Osteocyte (in vitro differentiated cells): ENCODE data around the gene ALDH3A1. TPM values are rescaled to one million over a fixed set of nuclear protein-coding genes. Genes with fewer than 3 reads are reported as not detected.
A peak's percentile ranks its signal among the peaks of the same experiment; 100 is the strongest.

Experiments used
- DNase-seq: peaks from one replicate; pipeline ENCODE4 v3.0.0; 2021; ENCODE audit warnings: mixed read lengths; ENCODE audit not compliant: unreplicated experiment; ENCODE audit errors: extremely low spot score
- H3K27ac Mint-ChIP-seq: one replicate; pipeline ENCODE4 v1.8.0; 2021; ENCODE audit warnings: mild to moderate bottlenecking, mixed read lengths; ENCODE audit not compliant: unreplicated experiment
- H3K27me3 Mint-ChIP-seq: one replicate; pipeline ENCODE4 v1.8.0; 2021; ENCODE audit warnings: mixed read lengths; ENCODE audit not compliant: unreplicated experiment
- H3K36me3 Mint-ChIP-seq: one replicate; pipeline ENCODE4 v1.8.0; 2021; ENCODE audit warnings: mixed read lengths; ENCODE audit not compliant: unreplicated experiment
- H3K4me1 Mint-ChIP-seq: one replicate; pipeline ENCODE4 v1.8.0; 2021; ENCODE audit warnings: mixed read lengths; ENCODE audit not compliant: unreplicated experiment
- H3K4me3 Mint-ChIP-seq: one replicate; pipeline ENCODE4 v1.8.0; 2021; ENCODE audit warnings: mild to moderate bottlenecking, moderate library complexity, mixed read lengths; ENCODE audit not compliant: unreplicated experiment
- H3K9me3 Mint-ChIP-seq: one replicate; pipeline ENCODE4 v1.8.0; 2021; ENCODE audit warnings: mixed read lengths; ENCODE audit not compliant: unreplicated experiment
- total RNA-seq: library from RNA; stranded (reverse); gene quantifications from 2 replicates; pipeline ENCODE4 v1.2.1, GENCODE V29; 2021
- TF ChIP-seq, protein P1 (sequence below): fragments of 200-600 bp; sonication (generic); IDR thresholded peaks from 2 replicates; pipeline ENCODE4 v1.5.0; 2021; ENCODE audit warnings: antibody characterized with exemption, mild to moderate bottlenecking, moderate library complexity

The ALDH3A1 gene
- total RNA-seq, 1 donor from 2014 or later: 1.6 TPM

GRCh38 chr17:19785854-19786253 lies 37.8 kb upstream of the ALDH3A1 start:
- no peaks in the 10 kb centered on the region for H3K27me3 Mint-ChIP-seq
- H3K27ac Mint-ChIP-seq: no peak overlapping the region
- H3K4me3 Mint-ChIP-seq: no peak overlapping the region
- DNase-seq: no peak
- H3K4me1 Mint-ChIP-seq: no peaks in the 10 kb centered on the region
- no peaks in the 10 kb centered on the region for H3K9me3 Mint-ChIP-seq
- TF ChIP-seq, protein P1, sequence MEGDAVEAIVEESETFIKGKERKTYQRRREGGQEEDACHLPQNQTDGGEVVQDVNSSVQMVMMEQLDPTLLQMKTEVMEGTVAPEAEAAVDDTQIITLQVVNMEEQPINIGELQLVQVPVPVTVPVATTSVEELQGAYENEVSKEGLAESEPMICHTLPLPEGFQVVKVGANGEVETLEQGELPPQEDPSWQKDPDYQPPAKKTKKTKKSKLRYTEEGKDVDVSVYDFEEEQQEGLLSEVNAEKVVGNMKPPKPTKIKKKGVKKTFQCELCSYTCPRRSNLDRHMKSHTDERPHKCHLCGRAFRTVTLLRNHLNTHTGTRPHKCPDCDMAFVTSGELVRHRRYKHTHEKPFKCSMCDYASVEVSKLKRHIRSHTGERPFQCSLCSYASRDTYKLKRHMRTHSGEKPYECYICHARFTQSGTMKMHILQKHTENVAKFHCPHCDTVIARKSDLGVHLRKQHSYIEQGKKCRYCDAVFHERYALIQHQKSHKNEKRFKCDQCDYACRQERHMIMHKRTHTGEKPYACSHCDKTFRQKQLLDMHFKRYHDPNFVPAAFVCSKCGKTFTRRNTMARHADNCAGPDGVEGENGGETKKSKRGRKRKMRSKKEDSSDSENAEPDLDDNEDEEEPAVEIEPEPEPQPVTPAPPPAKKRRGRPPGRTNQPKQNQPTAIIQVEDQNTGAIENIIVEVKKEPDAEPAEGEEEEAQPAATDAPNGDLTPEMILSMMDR: no peak
- H3K36me3 Mint-ChIP-seq: peaks cover 49% of the 10 kb centered on the region

DNA sequence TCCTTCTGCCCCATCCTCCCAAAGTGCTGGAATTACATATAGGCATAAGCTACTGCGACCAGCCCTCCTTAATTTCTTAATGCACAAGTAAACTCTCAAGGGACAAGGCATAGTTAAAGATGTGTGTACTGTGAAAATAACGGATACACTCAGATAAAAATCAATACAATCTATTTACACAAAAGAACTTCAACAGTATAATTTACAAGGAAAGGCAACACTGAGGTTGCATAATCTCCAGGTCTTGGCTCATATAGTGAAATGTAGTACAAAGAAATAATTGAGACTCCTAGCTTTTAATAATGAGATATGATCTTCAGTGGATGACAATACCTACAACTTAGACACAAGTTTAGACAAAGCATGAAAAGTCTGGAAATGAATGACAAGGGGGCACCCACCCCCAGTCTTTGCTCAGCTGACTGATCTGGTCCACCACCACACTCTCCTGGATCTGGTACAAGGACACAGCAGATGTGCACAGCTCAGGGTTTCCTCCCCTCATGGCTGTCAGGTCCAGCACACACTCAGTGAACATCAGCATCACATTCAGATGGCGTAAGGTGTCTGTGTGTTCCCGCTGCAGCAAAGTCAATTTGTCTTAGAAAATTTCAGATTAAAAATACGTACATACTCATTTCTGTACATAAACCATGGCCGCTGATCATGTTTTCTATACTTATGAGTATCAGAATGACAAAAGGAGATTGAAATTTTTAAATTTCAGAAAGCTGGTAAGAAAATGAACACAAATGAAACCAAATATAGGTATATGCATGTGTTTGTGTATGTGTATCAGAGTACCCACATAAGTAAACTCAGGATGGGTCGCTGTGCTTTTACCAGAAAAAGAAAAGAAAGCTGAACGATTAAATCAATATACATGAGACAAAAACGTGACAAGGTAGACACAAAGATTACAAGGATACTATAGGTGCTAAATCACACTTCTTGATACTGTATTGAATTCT lies 33.7 kb upstream of the ALDH3A1 start:
- Mint-ChIP-seq H3K9me3 (no peaks in the 10 kb centered on the region), H3K27me3 (no peaks in the 10 kb centered on the region), H3K4me3 (no peak overlapping the region), H3K4me1 (no peaks in the 10 kb centered on the region), H3K27ac (no peak overlapping the region), H3K36me3 (peaks cover 44% of the 10 kb centered on the region)
- DNase-seq: no peak
- TF ChIP-seq, protein P1: no peak

DNA sequence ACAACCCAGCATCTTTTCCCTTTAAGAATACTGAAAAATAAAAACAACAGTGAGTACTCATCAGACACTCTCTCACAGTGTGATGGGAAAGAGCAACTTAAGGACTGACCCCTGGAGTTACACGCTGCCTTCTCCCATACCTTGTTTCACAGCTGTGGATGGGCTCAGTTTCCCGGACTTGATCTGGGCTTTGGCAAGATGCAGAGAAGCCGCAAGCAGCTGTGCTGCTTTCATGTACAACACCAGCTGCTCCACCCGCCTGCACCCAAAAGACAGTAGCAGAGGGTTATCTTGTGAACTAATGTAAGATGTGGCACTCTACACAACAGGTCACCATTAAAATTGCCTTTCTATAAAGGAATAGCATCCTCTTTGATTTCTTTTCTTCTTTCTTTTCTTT lies 32.7 kb upstream of the ALDH3A1 start:
- peaks cover 52% of the 10 kb centered on the region for H3K36me3 Mint-ChIP-seq
- TF ChIP-seq, protein P1: no peak
- H3K27ac Mint-ChIP-seq: no peak overlapping the region
- H3K9me3 Mint-ChIP-seq: no peaks in the 10 kb centered on the region
- H3K4me1 Mint-ChIP-seq: no peaks in the 10 kb centered on the region
- DNase-seq: no peak
- H3K27me3 Mint-ChIP-seq: no peaks in the 10 kb centered on the region
- H3K4me3 Mint-ChIP-seq: no peak overlapping the region

- Mint-ChIP-seq H3K4me3 (no peak overlapping the region), H3K36me3 (peaks cover 47% of the 10 kb centered on the region), H3K9me3 (no peaks in the 10 kb centered on the region), H3K27me3 (no peaks in the 10 kb centered on the region), H3K4me1 (no peaks in the 10 kb centered on the region), H3K27ac (no peak overlapping the region)
- DNase-seq: peak; percentile 38
- TF ChIP-seq, protein P1: no peak
Observed at GRCh38 chr17:19773534-19773933, 25.4 kb upstream of the ALDH3A1 start.

DNA sequence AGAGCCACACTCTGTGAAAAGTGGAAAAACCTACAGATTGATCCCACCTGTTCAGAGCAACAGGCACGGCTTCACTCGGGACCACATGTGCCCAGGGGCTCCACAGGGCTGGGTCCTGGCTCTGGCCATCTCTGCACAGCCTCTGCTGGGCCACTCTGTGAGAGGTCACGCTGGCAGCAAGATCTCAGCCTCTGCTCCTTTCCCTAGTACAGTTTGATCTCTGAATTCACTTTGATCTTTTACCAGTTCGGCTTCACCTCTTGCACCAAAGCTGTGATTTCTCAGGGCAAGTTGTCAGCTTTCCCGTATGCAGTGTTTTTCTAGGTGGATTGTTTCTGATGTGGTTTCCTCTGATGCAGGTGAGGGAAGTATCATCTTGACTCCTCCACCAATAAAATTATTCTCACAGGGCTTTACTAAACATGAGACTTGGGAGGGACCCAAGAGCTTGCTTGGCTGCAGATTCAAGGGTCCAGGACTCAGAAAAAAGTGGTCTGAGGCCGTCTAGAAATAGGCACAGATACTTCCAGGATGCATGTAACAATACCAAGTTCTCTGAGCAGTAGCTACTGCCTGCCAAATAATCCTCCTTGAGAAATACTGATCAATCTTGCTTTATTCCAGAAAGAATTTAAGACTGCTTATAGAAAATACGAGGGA lies 24.0 kb upstream of the ALDH3A1 start:
- Mint-ChIP-seq H3K36me3 (peaks cover 38% of the 10 kb centered on the region), H3K27me3 (no peaks in the 10 kb centered on the region), H3K9me3 (no peaks in the 10 kb centered on the region), H3K4me1 (no peaks in the 10 kb centered on the region), H3K27ac (no peak overlapping the region), H3K4me3 (no peak overlapping the region)
- peak; percentile 68 for DNase-seq
- TF ChIP-seq, protein P1: no peak
